Omental fat pad (tissue), 4 donors: Measurements from ENCODE around the gene ARHGAP24. TPM values are rescaled to one million over a fixed set of nuclear protein-coding genes. Genes with fewer than 3 reads are reported as not detected.
A peak's percentile ranks its signal among the peaks of the same experiment; 100 is the strongest.

Experiments
- ATAC-seq: fragments of 150-250 bp; one replicate; pipeline ENCODE4 v1.9.1; 2016; ENCODE audit warnings: mild to moderate bottlenecking, moderate library complexity; ENCODE audit not compliant: low FRiP score
- DNase-seq: peaks from one replicate; pipeline ENCODE4 v3.0.0-alpha.2; 2019; ENCODE audit warnings: low spot score
- CTCF ChIP-seq, 3 donors: fragments of 450-650 bp; IDR thresholded peaks; one replicate each; pipeline ENCODE4 v1.5.1; 2016 to 2017; ENCODE audit warnings: antibody characterized with exemption in 3 of 3, mild to moderate bottlenecking in 3 of 3, moderate library complexity in 2 of 3
- total RNA-seq, 4 donors: library from RNA; depleted of rRNA; stranded (reverse); fragments of >200 nt; gene quantifications; one replicate each; pipeline ENCODE4 v1.1.0, GENCODE V29; 2016

The ARHGAP24 gene
- total RNA-seq, 4 donors from 2014 or later = 42.3 to 57.2 (median 52.8) TPM

- no peak for TF ChIP-seq CTCF (IDR thresholded peaks at IDR 0.05)
- DNase-seq (no peak), ATAC-seq (no peak)
These were observed 15.2 kb upstream of the ARHGAP24 start for GRCh38 chr4:85459736-85460135.

GRCh38 chr4:85474356-85474755, 594 bp upstream of the ARHGAP24 start:
- DNase-seq (no peak), ATAC-seq (peak; percentile 1)
- TF ChIP-seq CTCF (IDR thresholded peaks at IDR 0.05) = no peak

- no peak for TF ChIP-seq CTCF (IDR thresholded peaks at IDR 0.05)
- ATAC-seq (no peak), DNase-seq (no peak)
These were observed 782 bp downstream of the ARHGAP24 start for GRCh38 chr4:85475631-85476233.

- no peak for TF ChIP-seq CTCF (IDR thresholded peaks at IDR 0.05)
- ATAC-seq (no peak), DNase-seq (no peak)
These were observed 1.4 kb downstream of the ARHGAP24 start for GRCh38 chr4:85476381-85476780.

GRCh38 chr4:85477534-85477933, 2.6 kb downstream of the ARHGAP24 start:
- no peak for TF ChIP-seq CTCF (IDR thresholded peaks at IDR 0.05)
- ATAC-seq (no peak), DNase-seq (no peak)

- no peak for TF ChIP-seq CTCF (IDR thresholded peaks at IDR 0.05)
- DNase-seq = no peak
- no peak for ATAC-seq
These were observed 3.6 kb downstream of the ARHGAP24 start for GRCh38 chr4:85478576-85478975.

- ATAC-seq = no peak
These were observed 7.2 kb downstream of the ARHGAP24 start for GRCh38 chr4:85482010-85482738.

More at GRCh38 chr4:85482010-85482738, 7.2 kb downstream of the ARHGAP24 start:
- TF ChIP-seq CTCF (IDR thresholded peaks at IDR 0.05) = no peak
- DNase-seq = no peak
